ENCODE results near the gene DZANK1.

DZANK1 gene

GRCh38 chr20:18397030-18397429 lies 69.8 kb downstream of the DZANK1 start:
- TF ChIP-seq CTCF (IDR thresholded peaks at IDR 0.05; ENCODE audit: low read depth, low read length, missing control alignments): no peak
- in situ Hi-C loops (cut with HindIII; ENCODE audit: low sequenced_read_pairs): no loop called here
- no peak for DNase-seq (ENCODE audit: low read depth)
- no peak overlapping the region for H3K4me3 ChIP-seq (ENCODE audit: low read depth, low read length)

GRCh38 chr20:18395544-18395943 lies 71.3 kb downstream of the DZANK1 start:
- no peak for TF ChIP-seq CTCF (IDR thresholded peaks at IDR 0.05; ENCODE audit: low read depth, low read length, missing control alignments)
- DNase-seq (ENCODE audit: low read depth): no peak
- H3K4me3 ChIP-seq (ENCODE audit: low read depth, low read length): no peak overlapping the region
- in situ Hi-C loops (cut with HindIII; ENCODE audit: low sequenced_read_pairs): no loop called here

GRCh38 chr20:18394363-18394762 lies 72.5 kb downstream of the DZANK1 start:
- in situ Hi-C loops (cut with HindIII; ENCODE audit: low sequenced_read_pairs): no loop called here
- H3K4me3 ChIP-seq (ENCODE audit: low read depth, low read length): no peak overlapping the region
- no peak for TF ChIP-seq CTCF (IDR thresholded peaks at IDR 0.05; ENCODE audit: low read depth, low read length, missing control alignments)
- DNase-seq (ENCODE audit: low read depth): no peak

GRCh38 chr20:18391686-18392085 lies 75.1 kb downstream of the DZANK1 start:
- DNase-seq (ENCODE audit: low read depth): no peak
- no peak overlapping the region for H3K4me3 ChIP-seq (ENCODE audit: low read depth, low read length)
- in situ Hi-C loops (cut with HindIII; ENCODE audit: low sequenced_read_pairs): no loop called here
- no peak for TF ChIP-seq CTCF (IDR thresholded peaks at IDR 0.05; ENCODE audit: low read depth, low read length, missing control alignments)

GRCh38 chr20:18390201-18390600 lies 76.6 kb downstream of the DZANK1 start:
- in situ Hi-C loops (cut with HindIII; ENCODE audit: low sequenced_read_pairs): no loop called here
- no peak for TF ChIP-seq CTCF (IDR thresholded peaks at IDR 0.05; ENCODE audit: low read depth, low read length, missing control alignments)
- DNase-seq (ENCODE audit: low read depth): no peak
- no peak overlapping the region for H3K4me3 ChIP-seq (ENCODE audit: low read depth, low read length)

- H3K4me3 ChIP-seq (ENCODE audit: low read depth, low read length): no peak overlapping the region
- no peak for TF ChIP-seq CTCF (IDR thresholded peaks at IDR 0.05; ENCODE audit: low read depth, low read length, missing control alignments)
- DNase-seq (ENCODE audit: low read depth): peak; percentile 43
- in situ Hi-C loops (cut with HindIII; ENCODE audit: low sequenced_read_pairs): no loop called here
Observed at GRCh38 chr20:18388860-18389259, 78.0 kb downstream of the DZANK1 start.

Measured in astrocyte of the cerebellum (primary cell).